IPS-NIHi7 (cell line): ENCODE results near the gene ROR2.

Source experiments
- DNase-seq: peaks from one replicate; pipeline ENCODE4 v3.0.0; 2012; ENCODE audit warnings: mixed read lengths; ENCODE audit errors: extremely low spot score

Gene ROR2

DNA sequence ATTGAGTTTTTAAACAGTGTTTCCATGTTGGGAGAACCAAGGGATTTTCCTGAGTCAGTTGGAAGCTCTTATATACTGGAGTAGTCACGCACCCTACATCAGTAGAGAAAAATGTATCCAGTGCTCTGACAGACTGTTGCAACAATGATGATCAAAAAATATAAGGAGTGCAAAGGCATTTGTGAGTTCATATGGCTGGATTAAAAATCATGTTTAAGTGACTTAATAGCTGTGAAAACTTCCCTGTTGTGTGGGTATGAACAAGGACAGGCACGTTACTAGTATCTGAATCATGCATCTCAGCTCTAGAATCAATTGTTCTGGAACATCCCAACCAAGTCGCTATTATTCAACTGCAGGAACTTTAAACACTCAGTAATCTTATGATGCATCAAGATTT, 229.7 kb downstream of the ROR2 start:
- DNase-seq: no peak

- DNase-seq: no peak
These were observed 232.0 kb downstream of the ROR2 start for GRCh38 chr9:91718071-91718470.

- no peak for DNase-seq
These were observed 233.2 kb downstream of the ROR2 start for GRCh38 chr9:91716815-91717214.

DNA sequence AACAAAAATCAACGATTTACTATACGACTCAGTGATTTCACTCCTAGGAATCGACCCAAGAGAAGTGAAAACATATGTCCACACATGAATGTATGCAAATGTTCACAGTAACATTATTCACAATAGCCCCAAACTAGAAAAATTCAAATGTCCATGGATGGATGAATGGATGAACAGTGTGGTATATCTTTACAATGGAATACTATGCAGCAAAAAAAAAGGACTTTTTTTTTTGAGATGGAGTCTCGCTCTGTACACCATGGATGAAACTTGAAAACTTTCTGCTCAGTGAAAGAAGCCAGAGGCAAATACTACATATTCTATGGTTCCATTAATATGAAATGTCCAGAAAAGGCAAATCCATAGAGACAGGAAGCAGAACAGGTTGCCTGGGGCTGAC, 233.8 kb downstream of the ROR2 start:
- no peak for DNase-seq

- DNase-seq: no peak
These were observed 235.0 kb downstream of the ROR2 start for GRCh38 chr9:91714874-91715615.

GRCh38 chr9:91714020-91714806, 235.8 kb downstream of the ROR2 start:
- DNase-seq: peak; percentile 88

DNA sequence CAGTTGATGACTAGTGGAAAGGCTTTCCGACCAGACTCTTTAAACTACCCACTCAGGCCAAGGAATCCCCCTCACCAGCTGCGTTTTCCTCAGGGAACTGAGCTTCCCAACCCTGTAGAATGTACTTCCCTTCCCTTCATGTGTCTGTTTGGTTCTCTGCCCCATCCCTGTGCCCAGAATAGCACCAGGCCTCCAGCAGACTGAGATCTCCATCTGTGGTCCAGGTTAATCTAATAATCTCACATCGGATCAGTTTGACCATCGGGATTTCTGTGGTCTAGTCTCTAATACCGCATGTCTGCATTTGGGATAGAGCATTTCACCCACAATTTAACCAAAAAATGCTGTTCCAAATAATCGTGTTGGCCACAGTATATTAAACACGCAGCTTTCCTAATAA, 237.2 kb downstream of the ROR2 start:
- DNase-seq: no peak

GRCh38 chr9:91711755-91712601, 238.1 kb downstream of the ROR2 start:
- no peak for DNase-seq

GRCh38 chr9:91710158-91710557, 239.9 kb downstream of the ROR2 start:
- no peak for DNase-seq

- DNase-seq: no peak
These were observed 244.6 kb downstream of the ROR2 start for GRCh38 chr9:91705386-91705785.

DNA sequence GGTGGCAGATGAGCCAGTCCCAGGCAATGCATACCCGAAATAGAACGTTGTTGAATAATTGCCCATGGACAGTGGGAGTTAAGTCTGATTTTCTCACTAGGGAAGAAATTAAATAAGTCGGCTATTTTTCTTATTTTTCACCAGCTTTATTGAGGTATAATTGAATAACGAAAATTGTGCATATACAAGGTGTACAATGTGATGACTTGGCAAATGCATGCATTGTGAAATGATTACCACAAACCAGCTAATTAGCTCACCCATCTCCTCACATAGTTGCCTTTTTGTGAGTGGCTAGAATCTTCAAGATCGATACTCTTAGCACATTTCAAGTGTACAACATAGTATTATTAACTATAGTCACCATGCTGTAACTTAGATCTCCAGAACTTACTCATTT, 249.6 kb downstream of the ROR2 start:
- no peak for DNase-seq

DNA sequence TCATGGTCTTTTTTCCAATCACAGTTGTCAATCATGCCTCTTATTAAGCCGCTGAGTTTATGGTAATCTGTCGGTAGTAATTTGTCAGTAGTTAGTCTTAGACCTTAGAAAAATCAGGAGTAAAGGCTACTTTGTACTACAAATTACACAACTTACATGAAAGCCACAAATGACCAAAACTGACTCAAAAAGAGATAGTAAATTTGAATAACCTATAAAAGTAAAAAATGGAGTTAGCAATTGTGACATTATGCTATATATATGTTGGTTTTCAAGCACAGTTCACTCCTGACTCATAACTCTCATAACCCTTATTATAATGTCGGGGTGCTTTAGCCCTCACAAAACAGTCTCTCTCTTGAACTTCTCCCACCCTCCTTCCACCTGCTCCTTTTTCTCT, 251.8 kb downstream of the ROR2 start:
- no peak for DNase-seq

- DNase-seq: no peak
These were observed 252.8 kb downstream of the ROR2 start for GRCh38 chr9:91697201-91697600.

- no peak for DNase-seq
These were observed 255.8 kb downstream of the ROR2 start for GRCh38 chr9:91694081-91694870.

DNA sequence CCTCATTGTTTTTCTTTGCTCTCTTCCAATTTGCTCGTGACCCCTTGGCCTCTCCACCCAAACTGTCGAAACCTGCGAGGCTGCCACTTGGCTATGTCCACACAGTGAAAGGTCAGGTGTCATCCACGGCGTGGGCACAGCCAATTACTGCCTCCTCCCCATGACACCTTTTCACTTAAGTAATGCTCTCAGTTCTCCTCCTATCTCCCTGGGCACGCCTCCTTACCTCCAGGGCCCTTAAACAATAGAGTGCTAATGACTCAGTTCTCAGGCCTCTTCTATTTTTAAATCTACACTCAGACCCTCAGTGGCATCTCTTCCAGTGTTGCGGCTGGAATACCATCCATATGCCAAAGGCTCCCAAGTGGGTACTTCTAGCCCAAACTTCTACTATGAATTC, 256.8 kb downstream of the ROR2 start:
- DNase-seq: peak; percentile 64

DNA sequence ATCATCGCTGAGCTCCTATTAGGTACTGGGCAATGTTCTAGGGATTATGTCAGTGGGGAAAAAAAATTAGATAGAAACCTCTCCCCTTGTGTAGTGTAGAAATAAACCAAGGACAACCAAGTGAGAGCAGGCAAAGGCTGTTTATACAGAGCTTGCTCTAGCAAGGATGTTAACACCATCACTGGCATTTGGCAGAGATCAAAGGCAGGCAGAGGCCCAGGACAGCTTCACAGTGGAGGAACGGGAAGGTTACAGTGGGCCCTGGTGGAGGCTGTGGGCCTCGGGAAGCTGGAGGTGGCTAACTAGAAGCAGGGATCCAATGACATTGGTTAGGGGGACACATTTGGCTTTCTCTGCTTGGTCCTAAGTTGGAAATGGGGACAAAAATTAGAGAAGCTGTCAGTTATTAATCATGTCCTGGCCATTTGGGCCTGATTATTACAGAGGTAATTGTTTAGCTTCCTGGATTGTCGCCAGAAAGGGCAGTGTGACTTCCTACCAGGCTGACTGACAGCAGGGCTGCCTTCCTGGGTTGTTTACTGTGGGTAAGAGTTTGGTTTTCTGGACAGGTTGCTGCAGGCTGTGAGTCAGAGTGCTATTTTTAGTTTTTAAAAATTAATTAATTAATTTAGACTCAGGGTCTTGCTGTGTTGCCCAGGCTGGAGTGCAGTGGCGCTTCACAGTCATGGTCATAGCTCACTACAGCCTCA, 259.3 kb downstream of the ROR2 start:
- no peak for DNase-seq

- no peak for DNase-seq
These were observed 261.0 kb downstream of the ROR2 start for GRCh38 chr9:91689006-91689405.

DNA sequence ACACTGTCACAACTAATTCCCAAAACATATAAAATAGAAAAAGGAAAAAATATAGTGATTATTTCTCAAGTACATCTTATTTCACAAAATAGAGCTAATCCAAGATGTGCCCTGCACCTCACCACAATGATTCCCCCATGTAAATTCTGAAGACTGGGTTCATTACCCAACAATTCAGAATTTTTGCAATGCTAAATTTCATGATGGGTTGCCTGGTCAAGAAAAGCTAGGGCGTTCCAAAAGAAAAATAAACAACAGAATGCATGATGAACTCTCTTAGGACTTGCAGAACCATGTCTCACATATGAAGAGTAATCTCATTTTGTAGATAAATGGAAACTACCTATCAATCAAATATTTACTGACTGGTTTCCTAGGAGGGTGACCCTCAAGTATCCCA, 266.8 kb downstream of the ROR2 start:
- DNase-seq: no peak

DNA sequence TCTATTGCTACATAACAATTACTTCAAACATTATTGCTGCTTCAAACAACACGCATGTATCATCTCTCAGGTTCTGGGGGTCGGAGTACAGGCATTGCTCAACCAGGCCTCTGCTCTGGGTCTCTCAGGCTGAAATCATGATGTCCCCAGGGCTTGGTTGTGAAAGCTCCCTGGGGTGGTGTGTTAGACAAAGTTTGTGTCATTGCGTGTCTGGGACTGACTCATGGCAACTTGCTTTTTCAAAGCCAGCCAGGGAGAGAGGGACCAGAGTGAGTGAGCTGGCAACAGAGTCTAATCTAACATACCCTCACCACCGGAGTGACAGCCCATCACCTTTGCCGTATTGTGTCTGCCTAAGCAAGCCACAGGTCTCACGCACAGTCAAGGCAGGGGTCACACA, 267.2 kb downstream of the ROR2 start:
- no peak for DNase-seq

GRCh38 chr9:91681461-91682305, 268.3 kb downstream of the ROR2 start:
- peak; percentile 95 for DNase-seq
